Heart left ventricle (tissue), 16 donors: Measurements from ENCODE around the gene FAM210A. TPM values are rescaled to one million over a fixed set of nuclear protein-coding genes. Genes with fewer than 3 reads are reported as not detected.

ENCODE experiments used
- ATAC-seq, 4 donors: fragments of 200-7000 bp; cut with Tn5 transposase; one replicate each; pipeline ENCODE4 v1.9.1; 2020 to 2022; ENCODE audit warnings: moderate library complexity in 4 of 4, mild to moderate bottlenecking in 3 of 4, moderate number of reproducible peaks in 1 of 4
- DNase-seq, 5 donors: peaks; one replicate each; pipeline ENCODE4 v3.0.0-alpha.2; 2020
- H3K27ac ChIP-seq, 12 donors: fragments of 200-600 bp; sonication (generic) in 4 of 12; one replicate each; pipeline versions ENCODE4 v1.5.0 to v1.8.0; 2016 to 2022; ENCODE audit warnings: mild to moderate bottlenecking in 2 of 12
- H3K27me3 ChIP-seq, 9 donors: fragments of 200-600 bp; sonication (generic) in 2 of 9; one replicate each; pipeline versions ENCODE4 v1.5.1 to v1.8.0; 2016 to 2022; ENCODE audit warnings: mild to moderate bottlenecking in 3 of 9
- H3K36me3 ChIP-seq, 9 donors: fragments of 200-600 bp; sonication (generic) in 2 of 9; one replicate each; pipeline versions ENCODE4 v1.5.0 to v1.8.0; 2018 to 2022; ENCODE audit warnings: mild to moderate bottlenecking in 2 of 9
- H3K4me1 ChIP-seq, 12 donors: fragments of 200-600 bp; sonication (generic) in 4 of 12; one replicate each; pipeline versions ENCODE4 v1.5.0 to v1.8.0; 2016 to 2022; ENCODE audit warnings: mild to moderate bottlenecking in 3 of 12
- H3K4me3 ChIP-seq, 12 donors: fragments of 200-600 bp; sonication (generic) in 4 of 12; one replicate each; pipeline versions ENCODE4 v1.5.0 to v1.8.0; 2017 to 2022; ENCODE audit warnings: mild to moderate bottlenecking in 9 of 12, moderate library complexity in 4 of 12
- H3K9me3 ChIP-seq, 12 donors: fragments of 200-600 bp; sonication (generic) in 4 of 12; one replicate each; pipeline versions ENCODE4 v1.5.0 to v1.8.0; 2016 to 2022; ENCODE audit warnings: mild to moderate bottlenecking in 1 of 12
- CTCF ChIP-seq, 12 donors: fragments of 200-600 bp; sonication (generic) in 4 of 12; IDR thresholded peaks; one replicate each; pipeline versions ENCODE4 v1.5.0 to v1.8.0; 2018 to 2022; ENCODE audit warnings: antibody characterized with exemption in 12 of 12, mild to moderate bottlenecking in 5 of 12
- POLR2A ChIP-seq, 2 donors: fragments of 450-650 bp; IDR thresholded peaks; one replicate each; pipeline ENCODE4 v1.6.1; 2017; ENCODE audit warnings: antibody characterized with exemption in 2 of 2, mild to moderate bottlenecking in 2 of 2, moderate library complexity in 2 of 2
- WGBS, 4 donors: extraction: QIAGEN DNeasy Blood & Tissue Kit in 2 of 4; methylation state at CpG; one replicate each; pipeline versions ENCODE4 v1.1.5 to v1.1.7; 2013 to 2018; 5-methylcytosine and 5-hydroxymethylcytosine counted together
- intact Hi-C, 10 donors: fragments of 100-400 bp; cut with DNase I; formaldehyde crosslinking; loops; one replicate each; pipeline versions ENCODE4 v1.11.1 to v1.14.2; 2022
- polyA plus RNA-seq, 2 donors: library from polyadenylated mRNA; stranded (reverse); fragments of 200-250 nt; gene quantifications; one replicate each; pipeline ENCODE4 v1.2.3, GENCODE V29; 2013
- total RNA-seq, 9 donors: library from RNA; depleted of rRNA in 2 of 9; stranded (reverse); fragments of >200 nt in 2 of 9; fragmentation: NEBNext Ultra II Directional in 3 of 9; extraction: Animal tissue kit (Norgen Biotek cat#: 25700) in 3 of 9; gene quantifications; one replicate each; pipeline versions ENCODE4 v1.1.0 to v1.2.4, GENCODE V29; 2016 to 2023
- donor health status: ischemic (EF 13 %, LVEDD 7.1; RV severe dilation, severe dysfunction).
- donor health status: healthy with polysubstance abuse.
- donor health status: DM: no; HTN: yes; CAD: no.
- donor health status: DM: no; HTN: no; CAD: no.
- donor health status: ischemic (EF 25% LVEDD 6.9; RV normal size, moderate dysfunction).
- donor health status: ischemic (EF 25% LVEDD 5.7; RV mildly dilated, moderate dysfunction).
- donor health status: healthy.
- donor health status: DM: yes; HTN: yes; CAD: no.
- donor health status: ischemic (EF 35%, LVEDD 5.7; RV mildly dilated, moderate dysfunction).
- donor health status: nonischemic (EF 11% LVEDD 7.7; RV severe dilation, severe dysfunction).
- donor health status: DM: yes; HTN: yes; CAD: no.
- donor health status: PGD.
- donor health status: ischemic (EF 29% LVEDD 5.4; RV normal size, mild dysfunction).
- donor health status: nonischemic (EF 23%, LVEDD 6.1; RV moderate dilation, normal function).

FAM210A gene
- total and polyA plus RNA-seq, 11 donors: 14.0 to 66.4 (median 48.1) TPM

- Histone ChIP-seq H3K36me3 (no peaks in the 10 kb centered on the region), H3K9me3 (peaks cover 0 to 5% (median 0%) of the 10 kb centered on the region in 12 donors), H3K4me1 (peaks cover 0 to 34% (median 11%) of the 10 kb centered on the region in 12 donors), H3K27me3 (no peaks in the 10 kb centered on the region), H3K4me3 (no peak overlapping the region), H3K27ac (no peak overlapping the region)
- DNase-seq (no peak), ATAC-seq (no peak)
- TF ChIP-seq CTCF (IDR thresholded peaks at IDR 0.05) (no peak), POLR2A (IDR thresholded peaks at IDR 0.05) (no peak)
- 94 to 100% (median 98%) methylated on average over 3 to 5 of the region's 5 CpGs for whole genome bisulfite sequencing, 4 donors
- intact Hi-C loops: loop anchor here in 8 of 10 donors (5.0 to 10.0 kb wide), 7 partner anchors 76 to 519 kb away; partner anchors contain the start of genes FAM210A (in 3 of the 8), RNMT (in 3 of the 8) and LDLRAD4 (in 2 of the 8)
Measured at GRCh38 chr18:13633700-13634099, 92.7 kb downstream of the FAM210A start.

GRCh38 chr18:13630716-13631268 is 95.6 kb downstream of the FAM210A start:
- TF ChIP-seq POLR2A (IDR thresholded peaks at IDR 0.05) (no peak), CTCF (IDR thresholded peaks at IDR 0.05) (no peak)
- intact Hi-C loops: loop anchor here in 9 of 10 donors (1.0 to 10.0 kb wide), 13 partner anchors 72 to 516 kb away; partner anchors contain the start of genes LDLRAD4 (in 4 of the 9), FAM210A (in 3 of the 9) and RNMT (in 3 of the 9)
- peaks cover 0 to 5% (median 0%) of the 10 kb centered on the region in 12 donors for H3K9me3 ChIP-seq
- 86 to 92% (median 89%) methylated on average over 7 of the region's 7 CpGs for WGBS, 4 donors
- peak overlapping the region in 2 of 12 donors; percentile 33 to 72 for H3K27ac ChIP-seq
- peaks cover 0 to 40% (median 11%) of the 10 kb centered on the region in 12 donors for H3K4me1 ChIP-seq
- ATAC-seq (no peak), DNase-seq (no peak)
- no peaks in the 10 kb centered on the region for H3K27me3 ChIP-seq
- no peaks in the 10 kb centered on the region for H3K36me3 ChIP-seq
- no peak overlapping the region for H3K4me3 ChIP-seq

GRCh38 chr18:13629841-13630715 is 96.3 kb downstream of the FAM210A start:
- DNase-seq (peak in 4 of 5 donors; percentile 58 to 67 (median 62)), ATAC-seq (peak; percentile 82 to 90 (median 86))
- H3K36me3 ChIP-seq: no peaks in the 10 kb centered on the region
- no peak overlapping the region for H3K4me3 ChIP-seq
- H3K9me3 ChIP-seq: peaks cover 0 to 5% (median 0%) of the 10 kb centered on the region in 12 donors
- peak overlapping the region in 8 of 12 donors; percentile 5 to 72 (median 34) for H3K27ac ChIP-seq
- no peak for TF ChIP-seq POLR2A (IDR thresholded peaks at IDR 0.05)
- peak; percentile 66 to 91 (median 86) for TF ChIP-seq CTCF (IDR thresholded peaks at IDR 0.05)
- intact Hi-C loops: loop anchor here (1.0 to 10.0 kb wide), 17 partner anchors 68 to 525 kb away; partner anchors contain the start of genes LDLRAD4 (in 6 of the 10), FAM210A (in 3 of the 10) and RNMT (in 3 of the 10)
- peaks cover 0 to 37% (median 11%) of the 10 kb centered on the region in 12 donors for H3K4me1 ChIP-seq
- WGBS, 4 donors: 38 to 41% (median 39%) methylated on average over 8 of the region's 8 CpGs
- H3K27me3 ChIP-seq: no peaks in the 10 kb centered on the region
